NCI-H2107 treated with DMSO at 0.1 percent for 48 hours (cell line): Measurements from ENCODE around the gene RAPGEFL1.
"Not testable (repeated sequence)": the region's sequence is repeated elsewhere in the genome, so short reads cannot be mapped to it uniquely, and the experiment has no call there.

Experiments used
- DNase-seq: peaks from one replicate; lab custom pipeline; 2025; ENCODE audit not compliant: unreplicated experiment; lab: John Stamatoyannopoulos, UW

RAPGEFL1 gene

GRCh38 chr17:40177275-40177874 lies at the start of gene RAPGEFL1:
RAPGEFL1 (plus strand) TSS chr17:40177470; CDS start chr17:40177862, 392 bp downstream.
- DNase-seq: peak; percentile 63

GRCh38 chr17:40129498-40129897 lies 47.8 kb upstream of the RAPGEFL1 start:
- DNase-seq: no peak

GRCh38 chr17:40130352-40131042 lies 46.8 kb upstream of the RAPGEFL1 start:
- no peak for DNase-seq

GRCh38 chr17:40134184-40134583 lies 43.1 kb upstream of the RAPGEFL1 start:
- DNase-seq: no peak

- no peak for DNase-seq
These were observed 41.5 kb upstream of the RAPGEFL1 start for GRCh38 chr17:40135817-40136216.

- DNase-seq: no peak
These were observed 37.7 kb upstream of the RAPGEFL1 start for GRCh38 chr17:40139566-40140058.

- DNase-seq: not testable (repeated sequence)
These were observed 34.1 kb upstream of the RAPGEFL1 start for GRCh38 chr17:40143166-40143565.

GRCh38 chr17:40145476-40145875 lies 31.8 kb upstream of the RAPGEFL1 start:
- no peak for DNase-seq

- DNase-seq: no peak
These were observed 28.7 kb upstream of the RAPGEFL1 start for GRCh38 chr17:40148527-40148926.

- no peak for DNase-seq
These were observed 27.0 kb upstream of the RAPGEFL1 start for GRCh38 chr17:40150276-40150675.

GRCh38 chr17:40151414-40151963 lies 25.8 kb upstream of the RAPGEFL1 start:
- no peak for DNase-seq

- no peak for DNase-seq
These were observed 23.6 kb upstream of the RAPGEFL1 start for GRCh38 chr17:40153603-40154236.

GRCh38 chr17:40157973-40158372 lies 19.3 kb upstream of the RAPGEFL1 start:
- DNase-seq: no peak

- no peak for DNase-seq
These were observed 18.7 kb upstream of the RAPGEFL1 start for GRCh38 chr17:40158438-40159013.

- no peak for DNase-seq
These were observed 17.8 kb upstream of the RAPGEFL1 start for GRCh38 chr17:40159456-40159855.

GRCh38 chr17:40167685-40168261 lies 9.5 kb upstream of the RAPGEFL1 start:
- no peak for DNase-seq

- DNase-seq: peak; percentile 18
These were observed 8.9 kb upstream of the RAPGEFL1 start for GRCh38 chr17:40168262-40168832.

GRCh38 chr17:40170325-40170724 lies 6.9 kb upstream of the RAPGEFL1 start:
- DNase-seq: no peak

GRCh38 chr17:40171750-40172149 lies 5.5 kb upstream of the RAPGEFL1 start:
- DNase-seq: no peak

GRCh38 chr17:40173091-40173777 lies 4.0 kb upstream of the RAPGEFL1 start:
- DNase-seq: no peak
